ENCODE measurements around the gene TAOK1. TPM values are rescaled to one million over a fixed set of nuclear protein-coding genes. Genes with fewer than 3 reads are reported as not detected.

The TAOK1 gene
- total and polyA plus RNA-seq, 2 of the 13 experiments (the other 11 are each of a cell fraction or from before 2014, with no cell fraction given): 14.1 to 23.0 TPM

DNA sequence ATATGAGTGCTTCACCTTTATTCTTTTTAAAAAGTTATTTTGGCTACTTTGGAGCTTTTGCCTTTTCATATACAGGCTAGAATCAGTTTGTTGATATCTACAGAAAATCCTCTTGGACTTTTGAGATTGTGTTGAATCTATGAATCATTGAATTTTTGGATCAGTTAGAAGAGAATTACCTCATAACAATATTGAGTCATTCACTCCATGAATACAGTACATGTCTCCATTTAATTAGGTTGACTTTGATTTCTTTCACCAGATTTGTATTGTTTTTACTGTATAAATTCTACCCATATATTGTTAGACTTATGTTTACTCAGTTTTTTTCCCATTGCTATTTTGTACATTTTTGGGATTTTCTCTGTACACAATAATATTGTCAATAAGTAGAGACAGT, 54.4 kb downstream of the TAOK1 start:
- no peak for FAIRE-seq

GRCh38 chr17:29445844-29446243, 55.7 kb downstream of the TAOK1 start:
- FAIRE-seq: no peak
- Histone ChIP-seq H3K4me1 (ENCODE audit: insufficient read depth, low read length) (peaks cover 16% of the 10 kb centered on the region), H3K79me2 (ENCODE audit: insufficient read depth, low read length) (peaks cover 86% of the 10 kb centered on the region), H3K9me3 (ENCODE audit: low read length) (no peaks in the 10 kb centered on the region), H2AFZ (ENCODE audit: low read length) (no peak overlapping the region), H4K20me1 (ENCODE audit: insufficient read depth, low read length) (peaks cover 14% of the 10 kb centered on the region; the same call in 1 of the 2 replicates), H3K27ac (ENCODE audit: extremely low read length, insufficient read depth, low read length) (no peak overlapping the region), H3K9ac (ENCODE audit: insufficient read depth, low read depth, low read length) (no peak overlapping the region), H3K4me2 (ENCODE audit: low read depth, low read length) (no peak overlapping the region), H3K36me3 (replicated peaks in 1 of 2; ENCODE audit: control insufficient read depth in 1 of 2, insufficient read depth in 2 of 2, low read length in 2 of 2) (peaks cover 0 to 2% of the 10 kb centered on the region in 2 experiments; a peak in 3 of 5 replicates), H3K27me3 (ENCODE audit: control insufficient read depth in 1 of 2, insufficient read depth in 2 of 2, low read length in 2 of 2) (no peaks in the 10 kb centered on the region), H3K4me3 (replicated peaks in 1 of 3; ENCODE audit: insufficient read depth in 1 of 3, low read depth in 2 of 3, low read length in 3 of 3) (no peak overlapping the region)
- CTCF ChIA-PET (ENCODE audit: low intra/inter-chr PET ratio, low total read pairs): no interaction called here
- BruUV-seq (replicated peaks): no TSS peak
- DNase-seq (ENCODE audit: low spot score): no peak
- POLR2A ChIA-PET: no interaction called here
- in situ Hi-C loops (cut with HindIII; ENCODE audit: extremely low pct_ligation_motif_present, low pct_unique_long_range_greater_than_20kb) (no loop called here), intact Hi-C loops (cut with micrococcal nuclease; ENCODE audit: unreplicated experiment) (no loop called here)
- no peak for ATAC-seq
- TF ChIP-seq RXRB (CRISPR knock-in tag; IDR thresholded peaks at IDR 0.05; ENCODE audit: borderline replicate concordance) (no peak), ISX (CRISPR knock-in tag; conservative IDR thresholded peaks at IDR 0.05) (no peak), THAP7 (CRISPR knock-in tag; IDR thresholded peaks at IDR 0.05) (no peak), BRF2 (CRISPR knock-in tag; IDR thresholded peaks at IDR 0.05) (no peak)
- TF ChIP-seq, protein P1, sequence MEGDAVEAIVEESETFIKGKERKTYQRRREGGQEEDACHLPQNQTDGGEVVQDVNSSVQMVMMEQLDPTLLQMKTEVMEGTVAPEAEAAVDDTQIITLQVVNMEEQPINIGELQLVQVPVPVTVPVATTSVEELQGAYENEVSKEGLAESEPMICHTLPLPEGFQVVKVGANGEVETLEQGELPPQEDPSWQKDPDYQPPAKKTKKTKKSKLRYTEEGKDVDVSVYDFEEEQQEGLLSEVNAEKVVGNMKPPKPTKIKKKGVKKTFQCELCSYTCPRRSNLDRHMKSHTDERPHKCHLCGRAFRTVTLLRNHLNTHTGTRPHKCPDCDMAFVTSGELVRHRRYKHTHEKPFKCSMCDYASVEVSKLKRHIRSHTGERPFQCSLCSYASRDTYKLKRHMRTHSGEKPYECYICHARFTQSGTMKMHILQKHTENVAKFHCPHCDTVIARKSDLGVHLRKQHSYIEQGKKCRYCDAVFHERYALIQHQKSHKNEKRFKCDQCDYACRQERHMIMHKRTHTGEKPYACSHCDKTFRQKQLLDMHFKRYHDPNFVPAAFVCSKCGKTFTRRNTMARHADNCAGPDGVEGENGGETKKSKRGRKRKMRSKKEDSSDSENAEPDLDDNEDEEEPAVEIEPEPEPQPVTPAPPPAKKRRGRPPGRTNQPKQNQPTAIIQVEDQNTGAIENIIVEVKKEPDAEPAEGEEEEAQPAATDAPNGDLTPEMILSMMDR (CRISPR knock-in tag; IDR thresholded peaks at IDR 0.05): no peak

More for the DNA sequence above, 54.4 kb downstream of the TAOK1 start:
- H3K9me3 ChIP-seq (ENCODE audit: low read length): no peaks in the 10 kb centered on the region
- in situ Hi-C loops (cut with HindIII; ENCODE audit: extremely low pct_ligation_motif_present, low pct_unique_long_range_greater_than_20kb) (no loop called here), intact Hi-C loops (cut with micrococcal nuclease; ENCODE audit: unreplicated experiment) (no loop called here)
- H3K9ac ChIP-seq (ENCODE audit: insufficient read depth, low read depth, low read length): no peak overlapping the region
- H3K4me2 ChIP-seq (ENCODE audit: low read depth, low read length): no peak overlapping the region
- ChIA-PET POLR2A (no interaction called here), CTCF (ENCODE audit: low intra/inter-chr PET ratio, low total read pairs) (no interaction called here)
- H3K79me2 ChIP-seq (ENCODE audit: insufficient read depth, low read length): peaks cover 85% of the 10 kb centered on the region
- DNase-seq (ENCODE audit: low spot score) (no peak), ATAC-seq (no peak)
- no peak overlapping the region for H3K27ac ChIP-seq (ENCODE audit: extremely low read length, insufficient read depth, low read length)
- no peak overlapping the region for H2AFZ ChIP-seq (ENCODE audit: low read length)
- BruUV-seq (replicated peaks): no TSS peak
- no peak overlapping the region for H3K4me3 ChIP-seq (replicated peaks in 1 of 3; ENCODE audit: insufficient read depth in 1 of 3, low read depth in 2 of 3, low read length in 3 of 3)
- peaks cover 3% of the 10 kb centered on the region for H3K4me1 ChIP-seq (ENCODE audit: insufficient read depth, low read length)
- H4K20me1 ChIP-seq (ENCODE audit: insufficient read depth, low read length): peaks cover 3% of the 10 kb centered on the region; the same call in 1 of the 2 replicates
- no peaks in the 10 kb centered on the region for H3K27me3 ChIP-seq (ENCODE audit: control insufficient read depth in 1 of 2, insufficient read depth in 2 of 2, low read length in 2 of 2)
- peaks cover 0 to 2% of the 10 kb centered on the region in 2 experiments; a peak in 3 of 5 replicates for H3K36me3 ChIP-seq (replicated peaks in 1 of 2; ENCODE audit: control insufficient read depth in 1 of 2, insufficient read depth in 2 of 2, low read length in 2 of 2)
- no peak for TF ChIP-seq POLR2AphosphoS5 (IDR thresholded peaks at IDR 0.05; ENCODE audit: low read depth, low read length)
- no peak for TF ChIP-seq ZNF546 (CRISPR knock-in tag; conservative IDR thresholded peaks at IDR 0.05)
- TF ChIP-seq ZBTB10 (CRISPR knock-in tag; IDR thresholded peaks at IDR 0.05; ENCODE audit: borderline replicate concordance): no peak
- no peak for TF ChIP-seq ESRRA (CRISPR knock-in tag; IDR thresholded peaks at IDR 0.05; ENCODE audit: low read depth)

All from HepG2 (cell line).